ENCODE results near the gene MS4A15.

DNA sequence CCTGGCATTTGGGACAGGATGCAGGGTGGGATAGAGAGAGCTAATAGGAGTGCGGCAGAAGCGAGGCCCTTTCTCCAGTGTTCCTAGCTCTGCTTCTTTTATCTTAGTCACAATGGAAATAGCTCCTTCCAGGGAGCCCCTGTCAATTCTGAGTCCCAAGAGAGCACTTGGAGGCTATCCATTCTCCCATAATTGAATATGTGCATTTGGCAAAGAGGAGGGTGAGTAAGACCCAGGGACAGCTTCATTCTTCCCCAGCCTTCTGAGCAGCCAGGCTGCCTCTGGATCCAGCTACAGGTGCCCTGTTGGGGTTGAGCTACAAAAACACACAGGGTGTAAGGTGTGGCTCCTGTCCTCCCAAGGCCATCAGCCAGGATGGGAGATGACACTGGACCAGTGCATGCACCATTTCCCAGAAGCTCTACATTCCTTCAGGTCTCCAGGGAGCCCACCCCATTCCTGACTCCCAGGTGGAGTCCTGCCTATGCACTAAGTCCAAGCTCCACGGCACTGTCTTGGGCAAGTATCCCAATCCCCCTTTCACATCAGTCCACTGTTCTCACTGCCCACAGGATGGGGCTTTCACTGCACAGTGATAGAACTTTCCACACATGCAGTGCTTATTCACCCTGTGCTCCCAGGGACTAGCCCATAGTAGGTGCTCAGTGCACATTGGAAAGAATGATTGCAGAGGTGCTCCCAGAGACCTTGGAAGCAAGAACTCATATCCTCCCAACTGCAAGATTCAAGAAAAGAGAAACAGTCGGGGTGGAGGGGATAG is 34.7 kb downstream of the MS4A15 start:
- TF ChIP-seq MTA3 (IDR thresholded peaks at IDR 0.05; ENCODE audit: borderline replicate concordance), result no peak
- TF ChIP-seq ZBTB17 (CRISPR knock-in tag; IDR thresholded peaks at IDR 0.05), result no peak

Measured in K562 (cell line).